Activated CD8-positive, alpha-beta memory T cell treated with anti-CD3 and anti-CD28 coated beads, Interleukin-2, amount 50 U/mL, for 48 hours (primary cell): Measurements from ENCODE around the gene GLDN.

Source experiments
- DNase-seq: peaks from one replicate; pipeline ENCODE4 v3.0.0-alpha.2; 2020

The GLDN gene

DNA sequence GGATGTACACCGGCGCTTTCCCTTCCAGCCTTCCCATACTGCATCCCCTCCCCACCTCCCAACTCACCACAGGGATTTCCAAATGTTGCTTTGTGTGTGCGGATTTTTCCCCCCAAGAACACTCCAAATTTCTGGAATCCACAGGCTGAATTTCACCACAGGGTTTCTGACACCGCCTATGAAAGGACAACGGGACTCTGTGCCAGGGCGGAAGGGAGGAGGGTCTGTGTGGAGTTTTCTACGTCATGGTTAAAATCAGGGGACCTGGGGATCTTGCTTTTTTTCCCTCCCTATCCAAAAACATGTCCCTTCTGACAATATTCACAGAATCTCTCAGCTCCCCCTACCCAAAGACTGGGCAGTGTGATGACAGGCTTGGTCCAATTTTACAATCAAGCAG is 17.7 kb upstream of the GLDN start:
- no peak for DNase-seq

DNA sequence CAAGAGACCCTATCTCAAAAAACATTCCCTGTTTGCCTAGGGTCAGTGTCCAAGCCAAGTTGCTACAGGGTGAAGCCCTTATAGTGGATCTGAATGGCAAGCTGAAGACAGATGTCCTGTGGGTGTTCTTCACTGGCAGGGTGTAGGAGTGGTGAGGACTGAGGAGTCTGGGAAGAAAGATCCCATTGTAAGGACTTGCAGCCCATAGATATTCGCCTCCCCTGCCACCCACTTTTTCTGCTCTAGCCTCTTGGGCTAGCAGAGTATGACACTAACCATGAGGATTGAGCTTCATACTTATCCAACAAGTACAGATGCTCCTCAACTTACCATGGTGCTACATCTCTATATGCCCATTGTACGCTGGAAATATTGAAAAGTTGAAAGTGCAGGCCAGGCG is 16.3 kb upstream of the GLDN start:
- no peak for DNase-seq

DNA sequence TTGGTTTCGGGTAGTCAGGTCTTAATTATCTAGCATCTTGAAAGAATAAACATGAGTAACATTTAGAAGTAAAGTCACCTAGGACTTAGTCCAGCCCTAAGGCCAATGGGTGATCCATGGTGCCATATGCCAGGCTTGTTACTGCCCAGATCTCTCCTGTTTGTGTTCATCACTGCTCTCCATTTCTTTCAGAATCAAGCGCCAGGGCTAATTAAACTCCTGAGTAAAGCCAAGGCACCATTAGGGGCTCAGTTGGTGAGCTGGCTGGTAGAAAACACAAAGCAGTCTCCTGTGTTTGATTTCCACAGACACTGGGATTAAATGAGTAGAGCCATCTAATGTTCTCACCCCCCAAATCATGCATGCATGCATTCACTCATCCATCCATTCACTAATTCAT is 14.4 kb upstream of the GLDN start:
- DNase-seq: no peak

DNA sequence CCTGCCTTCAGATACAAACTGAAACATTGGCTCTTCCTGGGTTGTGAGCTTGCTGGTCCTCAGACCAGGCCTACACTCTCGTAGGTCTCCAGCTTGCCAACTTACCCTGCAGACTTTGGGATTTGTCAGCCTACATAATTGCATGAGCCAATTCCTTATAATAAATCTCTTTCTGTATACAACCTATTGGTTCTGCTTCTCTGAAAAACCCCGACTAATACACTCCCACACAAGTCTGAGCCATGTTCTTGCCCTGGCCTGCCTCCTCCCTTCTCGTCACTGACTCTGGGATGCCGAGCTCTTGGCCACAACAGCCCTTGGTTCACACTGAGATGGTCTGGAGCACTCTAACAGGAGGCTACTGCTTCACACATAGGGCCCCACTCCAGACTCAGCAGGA is 12.5 kb upstream of the GLDN start:
- DNase-seq: no peak

DNA sequence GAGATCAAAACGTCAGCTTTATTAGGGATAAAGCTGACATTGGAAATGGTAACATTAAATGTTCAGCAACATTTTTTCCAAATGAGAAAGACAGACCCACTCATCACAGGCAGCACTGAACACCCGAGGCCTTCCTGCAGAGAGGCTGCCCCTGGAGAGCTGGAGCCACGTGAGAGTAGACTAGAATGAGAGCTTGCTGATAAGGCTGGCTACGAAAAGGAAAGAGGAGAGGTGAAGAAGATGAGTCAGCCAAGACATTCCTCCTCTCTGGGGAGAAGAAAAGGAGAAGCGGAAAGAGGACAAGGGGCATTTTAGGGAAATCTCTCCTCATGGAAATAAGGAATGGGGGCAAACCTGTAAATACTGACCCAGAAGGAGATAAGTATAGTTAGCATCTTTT is 10.3 kb upstream of the GLDN start:
- no peak for DNase-seq

DNA sequence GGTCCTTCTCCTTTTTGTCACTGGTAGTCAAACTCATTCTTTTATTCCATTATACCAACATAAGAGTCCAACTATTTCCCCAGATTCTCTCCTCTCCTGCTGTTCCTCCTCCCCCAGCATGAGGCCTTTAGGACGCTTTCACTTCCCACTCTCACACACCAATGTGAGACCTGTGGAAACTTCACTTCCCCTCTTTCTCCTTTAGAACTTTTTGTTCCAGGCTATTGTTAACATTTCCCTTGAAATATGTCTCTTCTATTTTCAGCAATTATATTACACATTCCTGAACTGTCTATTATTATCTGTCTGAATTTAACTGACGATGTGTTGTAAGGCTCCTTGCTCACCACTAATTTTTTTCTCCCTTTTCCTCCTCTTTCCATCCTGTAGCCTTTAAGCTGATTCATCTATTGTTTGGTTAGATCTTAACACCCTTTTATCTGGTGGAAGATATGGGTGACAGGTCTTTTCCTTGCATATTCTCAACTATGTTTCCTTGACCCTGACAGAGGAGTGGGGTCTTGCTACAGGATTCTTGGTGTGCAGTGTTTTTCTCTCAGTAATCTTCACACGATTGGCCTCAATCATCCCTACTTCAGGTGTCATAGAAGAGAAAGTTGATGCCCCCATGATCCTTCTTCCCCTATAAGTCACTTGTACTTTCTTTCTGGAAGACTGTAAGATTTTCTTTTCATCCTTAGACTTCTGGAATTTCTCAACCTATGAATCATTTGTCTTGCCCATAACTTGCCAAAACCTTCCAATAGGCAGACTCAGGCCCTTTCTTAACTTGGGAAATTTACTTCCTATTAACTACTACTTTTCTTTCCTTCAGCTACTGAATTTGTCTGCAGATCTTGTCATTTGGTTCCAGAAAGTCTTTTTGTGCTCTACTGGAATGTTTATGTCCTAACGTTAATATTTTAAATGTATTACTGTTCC is 9.0 kb upstream of the GLDN start:
- DNase-seq: no peak

DNA sequence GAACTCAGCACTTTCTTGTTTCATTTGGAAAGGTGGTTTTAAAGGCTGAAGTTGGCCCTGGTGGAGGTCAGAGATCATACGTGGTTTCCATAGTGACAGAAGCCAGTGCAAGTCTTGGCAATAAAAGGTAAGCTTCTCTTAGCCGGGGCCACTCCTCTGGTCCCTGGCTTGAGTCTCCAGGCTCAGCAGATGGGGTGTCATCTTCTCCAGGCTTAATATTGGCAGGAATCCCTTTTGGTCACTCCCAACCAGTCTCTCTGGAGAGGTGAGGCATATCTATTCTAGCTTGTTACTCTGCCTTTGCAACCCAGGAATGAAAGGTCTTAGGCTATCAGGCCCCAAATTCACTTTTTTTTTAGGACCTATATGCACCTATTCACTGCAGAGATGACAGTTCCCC is 7.9 kb upstream of the GLDN start:
- DNase-seq: no peak

DNA sequence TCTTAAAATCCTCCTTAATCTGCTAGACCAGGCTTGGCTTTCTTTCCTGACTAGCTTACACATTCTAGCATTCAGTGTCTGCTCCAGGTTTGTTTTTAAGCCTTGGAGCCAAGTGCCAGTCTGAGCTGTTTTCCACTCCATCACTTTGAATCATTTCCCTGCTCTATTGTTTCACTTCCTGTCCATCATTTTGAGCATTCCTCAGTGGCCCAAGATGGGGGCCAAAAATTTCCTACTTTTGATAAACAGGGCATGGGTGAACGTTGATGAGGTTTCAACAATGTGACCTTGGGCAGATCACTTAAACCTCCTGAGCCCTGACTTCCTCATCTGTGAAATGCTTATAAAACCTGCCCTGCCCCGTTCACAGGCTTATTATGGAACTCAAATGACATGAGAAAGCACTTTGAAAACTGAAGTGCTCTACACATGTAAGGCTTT is 7.4 kb upstream of the GLDN start:
- no peak for DNase-seq

DNA sequence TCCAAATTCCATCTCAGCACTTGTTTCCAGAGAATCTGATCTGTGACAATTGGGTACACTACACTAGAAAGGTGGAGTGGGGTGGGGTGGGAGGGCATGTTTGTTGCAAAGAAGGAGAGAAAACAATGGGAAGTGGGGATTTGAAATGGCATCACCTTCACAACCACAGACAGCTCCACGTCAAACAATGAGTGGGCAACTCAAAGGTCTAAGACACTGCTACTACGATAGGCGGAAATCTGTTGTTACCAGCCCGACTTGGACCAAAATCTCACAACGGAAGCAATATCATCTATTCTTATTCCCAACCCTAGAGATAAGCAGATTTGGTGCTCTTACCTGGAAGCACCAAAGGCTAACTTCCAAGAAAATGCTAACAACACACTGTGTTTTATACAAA is 6.4 kb upstream of the GLDN start:
- DNase-seq: no peak

DNA sequence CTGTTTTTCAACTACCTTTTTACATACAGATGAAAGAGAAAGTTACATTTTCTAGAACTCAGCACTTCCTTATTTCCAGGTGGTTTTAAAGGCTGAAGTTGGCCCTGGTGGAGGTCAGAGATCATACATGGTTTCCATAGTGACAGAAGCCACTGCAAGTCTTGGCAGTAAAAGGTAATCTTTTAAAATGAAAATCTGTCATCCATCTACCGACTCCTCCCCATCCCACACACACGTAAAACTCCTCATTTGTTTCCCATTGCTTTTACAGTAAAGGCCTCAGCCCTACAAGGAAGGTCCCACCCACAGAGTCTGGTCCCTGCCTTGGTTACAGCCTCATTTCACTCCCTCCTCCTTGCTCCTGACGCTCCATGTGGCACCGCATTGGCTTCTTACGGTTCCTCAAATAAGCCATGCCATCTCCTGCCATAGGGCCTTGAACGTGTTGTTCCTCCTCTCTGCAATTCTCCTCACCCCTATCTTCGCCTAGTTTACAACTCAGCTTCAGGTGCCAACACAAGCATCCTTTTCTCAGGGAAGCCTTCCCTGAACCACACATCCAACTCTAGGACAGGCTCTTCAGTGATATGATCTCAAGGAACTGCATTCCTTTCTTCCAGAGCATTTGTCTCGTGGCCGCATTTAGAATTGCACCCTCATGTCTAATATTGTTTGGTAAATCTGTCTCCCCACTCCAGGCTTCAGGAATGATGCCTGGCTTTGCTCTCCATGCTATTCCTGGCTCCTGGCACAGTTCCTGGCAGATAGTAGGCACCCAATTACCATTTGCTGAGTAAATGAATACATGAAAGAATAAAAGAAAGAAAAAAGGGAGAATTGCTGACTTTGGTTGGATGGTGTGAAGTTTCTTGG is 5.7 kb upstream of the GLDN start:
- DNase-seq: no peak

DNA sequence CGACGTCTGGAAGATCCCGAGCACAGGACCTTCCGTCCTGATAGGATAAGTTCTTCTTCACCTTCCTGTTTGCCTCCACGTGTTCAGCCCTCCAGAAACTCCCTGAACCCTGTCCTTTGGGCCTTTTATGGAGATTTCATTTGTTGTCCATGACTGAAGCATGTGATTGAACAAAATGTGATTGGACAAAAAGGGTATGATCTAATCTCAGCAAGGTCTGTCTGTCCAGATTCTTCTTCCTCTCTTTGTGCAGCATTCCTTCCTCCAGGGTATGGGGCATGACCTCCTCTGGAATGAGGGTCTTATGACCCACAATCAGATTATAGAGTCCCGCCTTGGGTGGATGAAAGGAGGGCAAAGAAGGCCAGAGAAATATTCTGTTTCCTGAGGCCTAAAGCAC is 3.0 kb upstream of the GLDN start, which contains the start of gene CYP19A1:
Gene CYP19A1, minus strand, starts transcription at position 101 of the 400 bp plus-strand sequence. CDS start 95,684 bp downstream, outside the sequence.
- no peak for DNase-seq

DNA sequence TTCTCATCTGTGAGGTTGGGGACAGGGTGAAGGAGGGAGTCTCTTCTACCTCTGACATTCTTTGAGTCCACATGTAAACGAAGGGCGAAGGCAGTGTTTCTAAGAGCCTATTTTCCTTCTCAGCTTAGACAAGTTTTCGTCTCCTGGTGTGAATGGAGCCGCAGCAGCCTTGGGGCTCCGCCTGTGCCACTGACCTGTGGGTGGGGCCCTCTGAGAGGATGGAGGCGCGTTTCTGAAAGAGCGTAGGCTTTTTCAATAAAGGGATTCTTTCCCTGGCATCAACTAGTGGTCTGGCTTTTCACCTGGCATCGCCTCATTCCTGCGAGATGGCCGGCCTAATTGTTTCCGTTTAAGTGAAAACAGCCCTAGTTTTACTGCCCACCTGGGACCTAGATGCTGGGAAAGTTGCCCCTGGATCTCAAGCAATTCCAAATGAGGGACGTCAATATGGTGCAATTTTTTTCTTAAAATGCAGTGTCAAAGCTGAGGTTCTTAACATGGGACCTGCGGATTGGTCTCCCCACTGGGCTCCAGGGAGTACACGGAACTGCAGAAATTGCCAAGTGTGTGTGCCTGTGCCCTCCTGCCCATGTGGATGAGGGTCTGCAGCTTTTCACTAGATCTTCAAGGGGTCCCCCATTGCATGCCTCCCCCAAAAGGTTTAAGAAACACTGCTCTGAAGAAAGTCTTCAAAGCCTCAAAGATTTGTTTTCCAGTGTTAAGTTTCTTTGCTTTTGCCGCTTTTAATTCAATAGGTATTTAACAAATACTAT is 958 bp downstream of the GLDN start:
- no peak for DNase-seq

DNA sequence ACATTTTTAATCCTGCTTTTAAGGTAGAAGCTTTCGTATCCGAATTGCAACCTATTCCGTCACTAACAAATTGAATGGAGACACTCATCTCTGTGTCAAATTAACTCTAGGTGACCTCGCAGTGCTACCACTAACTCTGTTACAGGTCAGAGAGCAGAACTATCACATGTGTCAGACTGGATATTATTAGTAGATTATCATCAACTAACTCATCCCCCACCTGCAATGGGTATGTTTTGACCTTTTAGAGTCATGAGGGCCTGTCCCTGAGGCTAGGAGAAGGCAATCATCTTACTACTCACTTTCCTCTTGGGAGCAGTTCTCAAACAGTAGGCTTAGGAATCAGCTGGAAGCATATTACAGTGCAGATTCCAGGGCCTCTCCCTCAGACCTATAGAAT is 2.0 kb downstream of the GLDN start:
- DNase-seq: no peak

DNA sequence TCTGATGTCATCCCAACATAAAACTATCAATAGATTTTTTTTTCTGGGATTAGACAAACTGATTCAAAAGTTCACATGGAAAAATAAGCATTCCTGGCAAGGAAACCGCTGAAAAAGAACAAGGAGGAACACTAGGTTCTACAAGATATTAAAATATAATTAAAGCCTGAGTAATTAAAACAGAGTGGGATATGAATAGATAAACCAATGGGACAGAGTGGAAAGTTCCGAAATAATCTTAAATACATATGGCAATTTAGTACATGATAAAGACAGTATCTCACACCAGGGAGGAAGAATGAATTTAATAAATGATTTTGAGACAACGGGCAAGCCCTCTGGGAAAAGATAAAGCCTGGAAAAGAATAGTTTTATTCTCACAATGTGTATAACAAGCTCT is 4.7 kb downstream of the GLDN start:
- no peak for DNase-seq

DNA sequence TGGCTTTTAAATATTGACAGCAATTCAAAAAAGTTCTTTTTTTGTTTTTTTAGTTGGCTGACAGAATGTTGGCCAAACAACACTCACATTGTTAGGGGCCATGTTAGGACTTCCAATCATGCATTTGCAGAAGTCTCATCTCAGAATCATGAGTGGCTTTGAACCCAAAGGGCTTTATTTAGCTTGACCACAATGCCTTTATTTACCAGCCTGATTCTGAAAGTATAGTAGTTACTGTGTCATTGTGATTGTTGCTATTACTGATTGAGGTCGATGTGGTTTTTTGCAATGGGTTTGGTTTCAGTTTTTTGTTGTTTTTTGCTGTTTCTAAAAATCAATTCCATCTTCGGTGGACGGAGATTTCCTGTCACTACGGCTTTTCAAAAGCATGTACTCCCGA is 7.2 kb downstream of the GLDN start:
- DNase-seq: no peak

DNA sequence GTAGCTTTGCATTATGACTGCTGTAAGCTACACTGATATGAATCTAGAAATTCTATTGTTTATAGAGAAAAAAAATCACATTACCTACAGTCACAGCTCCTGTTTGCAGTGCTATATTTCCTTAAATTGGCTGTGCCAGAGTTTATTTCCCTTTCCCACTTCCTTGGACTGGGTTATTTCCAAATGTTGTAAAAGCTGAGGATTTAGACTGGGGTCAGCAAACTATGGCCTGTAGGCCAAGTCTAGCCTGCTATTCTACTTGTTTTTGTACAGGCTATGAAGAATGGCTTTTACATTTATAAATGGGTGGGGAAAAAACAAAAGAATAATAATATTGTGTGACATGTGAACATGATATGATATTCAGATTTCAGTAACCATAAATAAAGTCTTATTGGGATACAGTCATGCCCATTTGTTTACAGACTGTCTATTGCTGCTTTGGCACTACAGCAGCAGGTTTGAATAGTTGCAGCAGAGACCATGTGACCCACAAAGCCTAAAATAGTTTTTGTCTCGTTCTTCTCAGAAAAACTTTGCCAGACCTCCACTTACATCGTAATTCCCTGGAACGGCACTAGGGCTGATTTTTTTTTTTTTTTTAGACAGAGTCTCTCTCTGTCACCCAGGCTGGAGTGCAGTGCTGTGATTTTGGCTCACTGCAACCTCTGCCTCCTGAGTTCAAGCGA is 7.8 kb downstream of the GLDN start:
- no peak for DNase-seq

DNA sequence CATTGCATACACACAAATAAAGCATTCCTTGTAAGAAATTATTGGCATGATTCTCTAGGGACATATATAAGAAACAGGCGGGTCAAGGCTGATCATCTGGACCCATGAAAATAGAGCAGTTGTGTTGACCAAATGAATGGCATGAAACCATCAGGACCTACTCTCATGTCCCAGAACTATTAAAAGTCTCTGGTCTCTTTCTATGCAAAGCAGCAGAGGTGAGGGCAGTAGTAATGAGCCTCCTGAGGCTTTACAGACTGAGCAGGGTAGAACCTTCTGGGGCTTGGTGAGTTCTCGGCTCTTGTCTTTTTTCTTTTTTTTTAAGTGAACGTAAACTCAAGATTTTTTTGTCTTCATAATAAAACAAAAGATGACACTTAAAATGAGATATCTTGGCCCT is 9.3 kb downstream of the GLDN start:
- DNase-seq: no peak

DNA sequence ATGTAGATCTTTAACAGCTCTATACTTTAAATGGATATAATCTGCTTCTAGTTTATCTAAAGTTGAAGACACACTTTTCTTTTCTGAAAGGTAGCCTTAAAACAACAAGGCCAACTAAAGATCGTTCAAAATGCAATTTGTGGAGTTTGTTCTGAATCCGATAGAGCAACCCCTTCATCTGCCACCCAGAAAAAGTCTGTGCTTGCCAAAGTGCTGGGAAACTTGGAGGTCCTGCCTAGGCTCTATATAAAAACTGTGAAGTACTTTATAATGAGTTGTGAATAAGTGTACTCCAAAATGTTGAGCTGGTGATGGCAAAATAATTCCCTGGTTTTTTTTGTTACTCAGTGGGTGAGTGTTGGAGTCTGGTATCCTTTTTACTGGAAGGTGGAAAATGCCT is 12.5 kb downstream of the GLDN start:
- DNase-seq: no peak

DNA sequence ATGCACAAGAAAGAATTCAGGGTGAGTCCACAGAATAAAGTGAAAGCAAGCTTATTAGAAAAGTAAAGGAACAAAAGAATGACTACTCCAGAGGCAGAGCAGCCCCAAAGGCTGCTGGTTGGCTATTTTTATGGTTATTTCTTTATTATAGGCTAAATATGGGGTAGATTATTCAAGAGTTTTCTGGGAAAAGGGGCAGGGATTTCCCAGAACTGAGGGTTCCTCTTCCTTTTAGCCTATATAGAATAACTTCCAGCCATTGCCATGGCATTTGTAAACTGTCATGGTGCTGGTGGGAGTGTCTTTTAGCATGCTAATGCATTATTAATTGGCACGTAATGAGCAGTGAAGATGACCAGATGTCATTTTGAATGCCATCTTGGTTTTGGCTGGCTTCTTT is 13.6 kb downstream of the GLDN start:
- no peak for DNase-seq

DNA sequence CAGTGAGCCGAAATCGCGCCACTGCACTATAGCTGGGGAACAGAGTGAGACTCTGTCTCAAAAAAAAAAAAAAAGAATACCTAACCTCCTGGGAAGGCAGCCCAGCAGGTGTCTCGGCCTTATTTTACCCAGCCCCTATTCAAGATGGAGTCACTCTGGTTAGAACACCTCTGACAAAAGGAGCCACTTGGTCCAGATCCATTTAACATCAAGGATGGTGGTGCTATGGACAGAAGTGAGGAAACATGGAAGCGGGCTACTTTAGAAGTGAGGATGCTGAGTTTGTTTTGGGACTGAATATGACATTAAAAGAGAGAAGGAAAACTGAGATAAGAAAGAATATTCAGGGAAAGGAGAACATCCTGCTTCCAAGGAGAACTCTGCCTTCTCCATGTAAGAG is 14.7 kb downstream of the GLDN start:
- no peak for DNase-seq

DNA sequence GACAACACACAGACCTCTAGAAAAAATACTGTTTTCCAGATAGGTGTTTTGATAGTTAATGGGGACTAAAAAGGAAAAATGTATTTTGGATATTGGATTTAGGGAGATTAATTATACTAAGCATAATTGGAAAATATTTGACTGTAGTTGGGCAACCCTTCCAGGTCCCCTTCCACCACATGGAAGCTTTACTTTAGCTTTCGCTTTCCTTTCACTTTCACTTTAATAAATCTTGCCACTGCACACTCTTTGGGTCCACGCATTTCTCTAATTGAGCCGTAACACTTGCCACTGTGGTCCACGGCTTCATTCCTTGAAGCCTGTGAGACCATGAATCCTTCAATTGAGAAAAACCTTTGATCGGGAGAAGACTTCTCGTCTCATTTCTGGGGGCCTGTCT is 15.5 kb downstream of the GLDN start:
- DNase-seq: no peak

DNA sequence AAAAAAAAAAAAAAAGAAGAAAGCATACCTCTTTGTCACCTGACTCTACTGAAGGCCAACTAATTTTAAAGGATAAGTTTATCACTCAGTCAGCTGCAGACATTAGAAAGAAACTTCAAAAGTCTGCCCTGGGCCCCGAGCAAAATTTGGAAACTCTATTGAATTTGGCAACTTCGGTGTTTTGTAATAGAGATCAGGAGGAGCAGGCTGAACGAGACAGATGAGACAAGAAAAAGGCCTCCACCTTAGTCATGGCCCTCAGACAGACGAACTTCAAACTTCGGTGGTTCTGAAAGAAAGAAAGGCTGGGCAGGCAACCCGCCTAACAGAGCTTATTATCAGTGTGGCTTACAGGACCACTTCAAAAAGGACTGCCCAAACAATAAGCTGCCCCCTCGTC is 18.5 kb downstream of the GLDN start:
- no peak for DNase-seq

DNA sequence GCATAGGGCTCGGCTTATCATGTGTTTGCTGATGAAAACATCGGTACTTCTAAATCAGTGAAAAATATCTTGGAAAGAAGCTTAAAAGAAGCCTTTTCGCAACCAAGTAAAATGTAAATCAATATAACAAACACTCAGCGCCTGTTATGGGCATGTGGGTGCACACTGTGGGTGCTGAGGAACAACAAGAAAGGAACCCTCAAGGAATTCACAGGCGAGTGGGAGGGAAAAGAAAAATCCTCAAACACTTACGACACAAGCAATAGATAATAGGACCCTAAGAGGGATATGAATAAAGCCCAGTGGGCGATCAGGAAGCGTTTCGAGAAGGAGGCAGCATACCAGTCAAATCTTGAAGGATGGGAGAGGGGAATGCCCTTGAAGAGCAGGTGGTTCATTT is 21.9 kb downstream of the GLDN start:
- no peak for DNase-seq
